ENCODE data around the gene ZCCHC2. TPM values are rescaled to one million over a fixed set of nuclear protein-coding genes. Genes with fewer than 3 reads are reported as not detected.

The ZCCHC2 gene
- total and polyA plus RNA-seq, 2 of the 13 experiments (the other 11 are each of a cell fraction or from before 2014, with no cell fraction given) = 62.5 to 76.1 TPM

GRCh38 chr18:62531078-62531477 is 8.3 kb downstream of the ZCCHC2 start (continued):
- TF ChIP-seq E2F2 (CRISPR knock-in tag; IDR thresholded peaks at IDR 0.05; ENCODE audit: borderline replicate concordance) (no peak), ZIK1 (CRISPR knock-in tag; IDR thresholded peaks at IDR 0.05; ENCODE audit: borderline replicate concordance, low read depth) (no peak), ZXDC (CRISPR knock-in tag; IDR thresholded peaks at IDR 0.05) (no peak), AFF4 (CRISPR knock-in tag; IDR thresholded peaks at IDR 0.05) (no peak), SOX13 (IDR thresholded peaks at IDR 0.05) (no peak), SOX13 (CRISPR knock-in tag; conservative IDR thresholded peaks at IDR 0.05 in 1 of 2, IDR thresholded peaks at IDR 0.05 in 1 of 2) (0 out of 4 replicates have a peak, but pooled peaks of 1 of the 2 experiments have one; percentile 18), RXRB (CRISPR knock-in tag; IDR thresholded peaks at IDR 0.05; ENCODE audit: borderline replicate concordance) (peak; percentile 18; the same call in 1 of the 2 replicates), CREM (IDR thresholded peaks at IDR 0.05) (no peak), CREM (CRISPR knock-in tag; IDR thresholded peaks at IDR 0.05) (no peak), XBP1 (CRISPR knock-in tag; IDR thresholded peaks at IDR 0.05) (no peak), ZFP1 (CRISPR knock-in tag; IDR thresholded peaks at IDR 0.05) (no peak), FOXP4 (CRISPR knock-in tag; IDR thresholded peaks at IDR 0.05) (peak; percentile 80), SALL2 (CRISPR knock-in tag; IDR thresholded peaks at IDR 0.05) (no peak), SAP130 (CRISPR knock-in tag; IDR thresholded peaks at IDR 0.05; ENCODE audit: low read depth) (peak; percentile 61), IKZF5 (CRISPR knock-in tag; IDR thresholded peaks at IDR 0.05) (no peak), IRF1 (CRISPR knock-in tag; IDR thresholded peaks at IDR 0.05; ENCODE audit: low read depth) (no peak), ZNF264 (CRISPR knock-in tag; IDR thresholded peaks at IDR 0.05) (no peak), MED1 (CRISPR knock-in tag; IDR thresholded peaks at IDR 0.05) (0 out of 2 replicates have a peak, but pooled peaks have one; percentile 31)
